HL-60 (cell line): Measurements from ENCODE around the gene SASH1.

Source experiments
- DNase-seq, 2 experiments: peaks; one replicate each; pipeline ENCODE4 v3.0.0-alpha.2; 2010 to 2020; ENCODE audit warnings: low read depth in 1 of 2, low spot score in 1 of 2
- H3K27ac ChIP-seq: fragments of 250-450 bp; sonication (Bioruptor Pico); replicated peaks from 2 replicates; pipeline ENCODE4 v1.5.1; 2020; ENCODE audit warnings: mild to moderate bottlenecking, moderate library complexity
- H3K27me3 ChIP-seq: fragments of 250-450 bp; sonication (Bioruptor Pico); 2 replicates; pipeline ENCODE4 v1.5.1; 2021; ENCODE audit warnings: mild to moderate bottlenecking, moderate library complexity; ENCODE audit not compliant: insufficient read depth, poor library complexity, severe bottlenecking
- H3K4me3 ChIP-seq: replicated peaks from 2 replicates; pipeline ENCODE4 v1.5.1; 2011; ENCODE audit warnings: mild to moderate bottlenecking, control low read depth, low read length; ENCODE audit not compliant: insufficient read depth
- CTCF ChIP-seq: IDR thresholded peaks from one replicate; pipeline ENCODE4 v1.5.1; 2011; ENCODE audit warnings: low read length, control low read depth, inconsistent platforms; ENCODE audit not compliant: insufficient read depth
- GABPA ChIP-seq: IDR thresholded peaks from 2 replicates; pipeline ENCODE4 v1.6.1; 2012; ENCODE audit warnings: low read depth
- POLR2AphosphoS5 ChIP-seq: IDR thresholded peaks from 2 replicates; pipeline ENCODE4 v1.6.1; 2012; ENCODE audit warnings: low read depth
- REST ChIP-seq: IDR thresholded peaks from 2 replicates; pipeline ENCODE4 v1.6.1; 2012; ENCODE audit warnings: low read depth; ENCODE audit not compliant: insufficient replicate concordance
- SPI1 ChIP-seq: IDR thresholded peaks from 2 replicates; pipeline ENCODE4 v1.6.1; 2012; ENCODE audit warnings: low read depth, mild to moderate bottlenecking, borderline replicate concordance

The SASH1 gene

GRCh38 chr6:148535976-148536375 is 193.3 kb downstream of the SASH1 start:
- TF ChIP-seq SPI1 (no peak), GABPA (no peak), POLR2AphosphoS5 (no peak), CTCF (no peak), REST (no peak)
- peaks cover 2% of the 10 kb centered on the region for H3K27me3 ChIP-seq
- no peak for DNase-seq
- H3K4me3 ChIP-seq, result no peak overlapping the region
- H3K27ac ChIP-seq, result no peak overlapping the region

GRCh38 chr6:148538261-148539190 is 195.9 kb downstream of the SASH1 start:
- TF ChIP-seq GABPA (no peak), CTCF (no peak), SPI1 (no peak), REST (no peak), POLR2AphosphoS5 (no peak)
- no peak overlapping the region for H3K4me3 ChIP-seq
- H3K27ac ChIP-seq, result no peak overlapping the region
- no peak for DNase-seq
- peaks cover 5% of the 10 kb centered on the region for H3K27me3 ChIP-seq

- Histone ChIP-seq H3K4me3 (no peak overlapping the region), H3K27ac (no peak overlapping the region), H3K27me3 (peaks cover 3% of the 10 kb centered on the region)
- DNase-seq, result no peak
- TF ChIP-seq GABPA (no peak), CTCF (no peak), SPI1 (no peak), POLR2AphosphoS5 (no peak), REST (no peak)
Observed at GRCh38 chr6:148543540-148543939, 200.9 kb downstream of the SASH1 start.
